Testis (tissue), 2 donors: Measurements from ENCODE around the gene CD44.

Source experiments
- CTCF ChIP-seq, 3 experiments: fragments of 450-650 bp in 2 of 3; fragments of 200-600 bp in 1 of 3; sonication (generic) in 1 of 3; IDR thresholded peaks; one replicate each; pipeline ENCODE4 v1.5.1; 2016 to 2019; ENCODE audit warnings: antibody characterized with exemption in 3 of 3, mild to moderate bottlenecking in 2 of 3, moderate library complexity in 1 of 3
- POLR2A ChIP-seq: fragments of 450-650 bp; IDR thresholded peaks from one replicate; pipeline ENCODE4 v1.6.1; 2017; ENCODE audit warnings: antibody characterized with exemption, mild to moderate bottlenecking, moderate library complexity

DNA sequence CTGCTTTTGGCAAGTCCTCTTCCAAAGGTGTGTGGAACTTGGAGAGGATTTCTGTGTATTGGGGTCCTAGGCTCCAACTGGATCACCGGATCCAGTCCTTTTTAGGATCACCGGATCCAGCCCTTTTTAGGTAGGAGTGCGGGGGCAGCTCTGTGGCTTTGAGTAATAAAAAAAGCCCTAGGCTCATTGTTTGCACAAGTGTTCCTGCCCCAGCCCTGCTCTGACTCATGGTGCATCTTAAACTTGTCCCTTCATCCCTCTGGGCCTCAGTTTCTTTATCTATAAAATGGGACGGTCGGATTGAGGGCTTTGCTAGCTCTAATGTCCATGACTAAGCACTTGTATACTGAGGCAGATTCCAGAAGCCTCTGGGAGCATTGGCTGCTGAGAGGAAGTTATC, 22.7 kb upstream of the CD44 start:
- TF ChIP-seq CTCF (IDR thresholded peaks at IDR 0.05) (no peak), POLR2A (no peak)
